ENCODE results near the gene SLC22A1. TPM values are rescaled to one million over a fixed set of nuclear protein-coding genes. Genes with fewer than 3 reads are reported as not detected.

Gene SLC22A1
- total and polyA plus RNA-seq, 2 of the 8 experiments (the other 6 are each of a cell fraction or from before 2014, with no cell fraction given): 0.12 to 0.45 TPM

- TF ChIP-seq HDAC6 (IDR thresholded peaks at IDR 0.05; ENCODE audit: low read depth, low read length): no peak
- no peak for TF ChIP-seq ASH2L (IDR thresholded peaks at IDR 0.05; ENCODE audit: low read length)
- no peak for TF ChIP-seq TBP (IDR thresholded peaks at IDR 0.05; ENCODE audit: low read depth, low read length)
- no peak for TF ChIP-seq MAX (IDR thresholded peaks at IDR 0.05)
- TF ChIP-seq CHD2 (IDR thresholded peaks at IDR 0.05; ENCODE audit: low read length): no peak
Measured at GRCh38 chr6:160120087-160120486, 1.5 kb upstream of the SLC22A1 start (continued).
